ENCODE measurements around the gene DCHS2.

Gene DCHS2

DNA sequence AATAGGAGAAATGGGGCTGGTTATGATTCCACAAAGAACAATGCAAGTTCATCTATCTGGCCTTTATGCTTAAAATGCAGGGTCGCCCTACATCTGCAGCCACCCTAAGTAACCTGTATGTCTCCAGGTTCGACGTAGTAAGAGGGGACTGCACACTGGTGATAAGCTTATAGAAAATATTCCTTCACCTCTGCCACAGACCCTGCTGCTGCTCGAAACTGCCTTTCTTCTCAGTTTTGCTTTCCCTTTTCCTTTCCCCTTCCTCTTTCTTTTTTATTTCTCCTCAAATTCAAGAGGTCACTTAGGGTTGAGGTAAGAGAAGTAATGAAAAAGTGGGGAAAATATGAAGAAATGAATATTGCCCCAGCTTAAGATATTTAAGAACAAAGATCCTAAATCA lies 123.5 kb downstream of the DCHS2 start:
- no peak for DNase-seq

DNA sequence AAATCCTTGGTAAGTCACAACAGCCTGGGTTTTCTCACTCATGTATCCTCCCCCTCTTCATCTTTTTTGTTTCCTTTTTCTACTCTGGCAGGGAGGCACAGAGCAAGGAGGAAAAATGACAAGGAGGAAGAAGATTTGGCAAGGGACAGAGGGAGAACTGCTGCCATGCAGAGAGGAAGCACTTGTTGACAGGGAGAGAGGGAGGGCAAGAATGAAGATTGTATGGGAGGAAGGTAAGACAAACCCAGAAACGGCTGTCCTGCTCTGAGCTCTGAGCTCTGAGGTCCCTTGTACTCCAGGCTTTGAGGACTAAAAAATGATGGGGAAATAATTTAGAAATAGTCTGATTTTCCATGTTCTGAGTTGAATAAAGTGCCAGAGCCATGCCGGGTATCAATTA lies 123.9 kb downstream of the DCHS2 start:
- no peak for DNase-seq

DNA sequence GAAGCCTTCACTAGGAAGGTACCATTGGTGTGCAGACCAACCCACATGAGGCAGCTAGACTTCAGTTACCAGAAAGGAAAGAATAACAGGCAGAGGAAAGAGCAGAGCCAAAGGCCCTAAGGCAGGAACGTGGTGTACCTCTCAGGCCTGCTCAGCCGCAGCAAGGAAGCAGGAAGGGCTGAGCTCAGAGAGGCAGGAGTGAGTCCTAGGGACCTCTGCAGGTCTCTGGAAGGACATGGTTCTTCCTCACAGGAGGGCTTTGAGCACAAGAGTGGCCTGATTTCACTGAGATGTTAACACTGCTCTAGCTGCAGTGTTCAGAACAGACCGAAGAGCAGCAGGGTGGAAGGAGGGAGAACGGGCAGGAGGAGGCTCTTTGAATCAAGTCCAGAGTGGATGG lies 124.6 kb downstream of the DCHS2 start:
- no peak for DNase-seq

DNA sequence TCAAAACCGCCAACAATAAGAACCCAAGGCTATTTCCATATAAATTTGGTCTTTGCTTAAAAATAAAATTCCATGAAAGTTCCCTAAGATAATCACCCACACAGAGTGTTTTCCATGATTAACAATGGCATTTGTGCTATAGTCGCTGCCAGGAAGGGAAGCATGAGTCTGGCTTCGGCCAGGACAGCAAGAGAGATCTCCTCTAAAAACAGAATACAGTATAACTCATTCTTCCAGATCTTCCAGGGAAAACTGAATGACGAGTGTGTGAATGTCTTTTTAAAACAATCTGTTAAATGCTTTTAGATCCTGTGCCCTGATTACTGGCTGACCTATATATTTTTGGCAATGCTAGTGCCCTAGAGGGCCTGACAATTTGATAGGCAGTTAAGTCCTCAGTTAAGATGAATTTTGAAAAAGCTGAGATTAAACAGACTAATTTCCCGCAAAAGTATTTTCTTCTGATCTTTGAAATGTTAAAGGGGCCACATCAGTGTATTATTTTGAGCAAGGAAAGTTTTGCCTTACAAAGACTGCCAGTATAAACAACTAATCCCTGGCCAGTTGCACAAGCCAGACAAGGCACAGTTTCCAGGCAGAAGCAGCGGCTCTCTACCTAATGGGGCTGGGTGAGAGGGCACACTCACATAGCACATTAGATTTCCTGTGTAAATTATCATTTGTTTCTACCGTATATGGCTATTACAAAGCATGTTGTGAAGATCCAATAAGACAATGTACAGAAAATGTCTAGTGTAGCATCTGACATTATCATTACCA lies 127.3 kb downstream of the DCHS2 start:
- no peak for DNase-seq

DNA sequence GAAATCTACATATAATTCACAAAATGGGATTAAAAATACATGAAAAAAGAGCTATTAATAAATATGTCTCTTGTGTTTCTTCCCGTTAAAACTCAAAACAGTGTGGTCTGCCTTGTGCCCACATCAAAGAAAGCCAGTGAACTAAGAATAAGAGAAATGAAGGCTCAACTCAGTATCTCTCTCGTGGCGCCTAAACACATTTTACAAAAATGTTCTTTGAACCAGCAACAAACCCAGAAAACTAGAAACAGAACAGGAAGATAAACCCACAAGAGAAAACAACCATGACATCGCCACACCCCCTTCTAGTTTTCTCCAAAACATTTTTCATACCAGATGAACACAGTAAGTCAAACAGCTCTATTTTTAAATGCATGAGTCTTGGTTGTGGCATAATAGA lies 130.1 kb downstream of the DCHS2 start:
- no peak for DNase-seq

DNA sequence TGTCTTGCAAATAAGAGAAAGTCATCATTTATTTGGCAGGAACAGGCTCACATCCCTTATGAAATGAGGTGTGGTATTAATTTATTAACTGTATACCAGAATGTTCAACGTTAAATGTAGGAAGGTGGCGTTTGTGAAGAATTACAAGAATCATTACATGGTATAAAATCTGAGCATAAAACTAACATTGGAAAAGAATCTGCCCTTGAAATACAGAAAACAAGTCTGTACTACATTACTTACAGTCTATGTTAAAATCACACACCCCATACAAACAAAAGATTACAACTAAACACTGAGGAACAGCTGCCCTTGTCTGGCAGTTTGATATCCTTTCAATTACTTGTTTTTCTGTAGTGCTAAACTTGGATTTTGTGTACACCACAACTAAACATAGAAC lies 131.1 kb downstream of the DCHS2 start:
- DNase-seq = no peak

DNA sequence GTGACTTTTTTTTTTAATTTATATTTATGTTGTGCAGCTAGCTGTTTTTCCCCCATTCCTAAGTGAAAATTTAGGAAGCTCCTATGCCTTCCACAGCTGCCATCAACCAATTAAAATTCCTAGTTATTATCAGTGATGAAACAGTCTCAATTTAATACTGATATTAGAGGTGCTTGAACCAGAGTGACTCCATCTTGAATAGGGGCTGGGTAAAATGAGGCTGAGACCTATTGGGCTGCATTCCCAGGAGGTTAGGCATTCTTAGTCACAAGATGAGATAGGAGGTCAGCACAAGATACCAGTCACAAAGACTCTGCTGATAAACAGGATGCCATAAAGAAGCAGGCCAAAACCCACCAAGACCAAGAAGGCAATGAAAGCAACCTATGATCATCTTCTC lies 136.7 kb downstream of the DCHS2 start:
- no peak for DNase-seq

DNA sequence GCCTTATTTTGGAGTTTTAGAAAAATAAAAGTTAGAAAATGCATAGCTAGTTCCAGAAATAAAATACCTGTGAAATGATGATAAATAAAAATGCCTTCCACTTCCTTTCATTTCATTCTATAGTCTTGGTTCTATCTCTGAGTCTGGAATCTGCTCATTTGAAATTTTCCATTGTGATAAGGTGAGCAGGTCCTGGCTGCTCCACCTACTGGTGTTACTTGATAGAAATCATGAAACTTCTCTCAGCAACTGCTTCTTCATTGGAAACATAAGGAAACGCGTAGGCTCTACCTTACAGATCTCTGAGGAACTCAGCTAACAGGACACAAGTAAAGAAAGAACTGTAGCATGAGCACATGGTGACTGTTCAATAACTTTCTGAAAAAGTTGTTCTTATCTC lies 141.8 kb downstream of the DCHS2 start:
- DNase-seq = no peak

DNA sequence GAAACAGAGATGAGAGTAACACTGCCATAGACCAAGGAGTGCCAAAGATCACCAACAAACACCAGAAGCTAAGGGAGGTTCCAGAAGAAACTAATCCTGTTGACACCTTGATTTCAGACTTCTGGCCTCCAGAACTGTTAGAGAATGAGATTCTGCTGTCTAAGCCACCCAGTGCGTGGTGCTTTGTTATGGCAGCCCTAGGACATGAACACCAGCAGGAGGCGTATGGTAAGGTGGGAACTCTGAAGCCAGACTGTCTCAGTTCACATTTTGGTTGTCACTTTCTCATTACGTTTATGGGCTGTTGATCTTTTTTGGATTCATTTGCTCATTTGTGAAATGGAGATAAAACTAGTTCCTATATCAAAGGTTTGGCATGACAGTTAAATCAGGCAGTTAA lies 142.9 kb downstream of the DCHS2 start:
- no peak for DNase-seq

DNA sequence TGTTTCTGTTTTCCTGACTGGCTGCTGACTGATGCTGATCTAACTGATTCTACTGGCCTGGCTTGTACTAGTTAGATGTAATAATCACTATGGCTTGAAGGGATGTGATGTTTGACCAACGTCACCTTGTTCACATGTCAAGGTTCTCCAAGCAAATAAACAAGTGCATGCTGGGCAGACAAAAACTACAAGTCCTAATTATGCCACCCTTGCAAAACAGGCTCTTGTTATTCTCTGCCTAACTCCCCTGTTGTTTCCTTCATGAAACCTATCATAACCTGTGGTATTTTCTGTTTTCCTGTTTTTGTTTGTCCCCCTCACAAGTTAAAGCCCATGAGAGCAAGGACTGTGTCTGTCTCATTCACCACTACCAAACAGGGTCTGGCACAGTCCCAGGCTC lies 146.2 kb downstream of the DCHS2 start:
- DNase-seq = no peak

DNA sequence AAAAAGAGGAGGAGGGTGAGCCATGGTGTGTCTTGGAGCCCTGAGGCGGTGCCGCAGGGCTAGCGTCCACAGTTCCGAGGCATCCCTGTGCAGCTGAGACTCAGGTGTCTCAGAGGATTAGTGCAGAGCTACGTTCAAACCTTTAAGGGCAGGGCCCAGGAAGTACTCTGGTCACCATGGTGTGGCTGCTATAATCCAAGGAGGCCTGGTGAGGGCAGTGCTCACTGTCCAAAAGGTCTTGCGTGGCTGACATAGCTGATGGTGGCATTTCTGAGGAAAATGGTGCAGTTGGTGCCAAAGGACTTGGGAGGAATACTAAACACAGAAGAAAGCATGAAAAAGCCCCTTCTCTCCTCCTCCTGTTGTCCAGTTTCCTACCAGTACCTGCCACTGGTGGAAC lies 146.9 kb downstream of the DCHS2 start:
- no peak for DNase-seq

DNA sequence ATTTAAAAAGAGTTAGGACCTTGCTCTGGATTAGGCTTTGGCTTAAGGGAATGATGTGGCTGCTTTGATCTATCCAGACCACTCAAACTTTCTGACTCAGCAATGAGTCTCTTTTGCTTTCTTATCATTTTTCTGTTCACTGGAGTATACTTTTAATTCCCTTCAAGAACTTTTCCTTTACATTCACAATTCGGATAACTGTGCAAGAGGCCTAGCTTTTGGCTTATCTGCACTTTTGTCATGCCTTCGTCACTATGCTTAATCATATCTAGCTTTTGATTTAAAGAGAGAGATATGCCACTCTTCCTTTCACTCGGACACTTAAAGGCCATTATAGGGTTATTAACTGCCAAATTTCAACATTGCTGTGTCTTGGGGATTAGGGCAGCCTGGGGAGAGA lies 147.9 kb downstream of the DCHS2 start:
- no peak for DNase-seq

DNA sequence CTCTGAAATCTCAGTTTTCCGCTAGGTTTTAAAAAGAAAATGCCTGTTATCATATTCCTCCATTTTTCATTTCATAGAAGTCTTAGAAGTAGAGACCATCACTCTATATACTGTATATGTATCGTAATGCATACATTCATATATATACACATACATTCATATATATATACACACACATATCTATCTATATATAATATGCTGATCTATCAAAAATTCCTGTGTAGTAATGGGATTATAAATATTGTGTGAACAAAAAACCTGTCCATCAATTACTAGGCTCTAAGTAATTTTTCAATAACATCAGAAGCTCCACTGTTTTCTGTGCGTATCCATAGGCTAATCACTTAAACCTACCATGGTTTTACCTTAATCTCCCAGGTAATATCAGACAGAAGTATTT lies 150.2 kb downstream of the DCHS2 start:
- no peak for DNase-seq

DNA sequence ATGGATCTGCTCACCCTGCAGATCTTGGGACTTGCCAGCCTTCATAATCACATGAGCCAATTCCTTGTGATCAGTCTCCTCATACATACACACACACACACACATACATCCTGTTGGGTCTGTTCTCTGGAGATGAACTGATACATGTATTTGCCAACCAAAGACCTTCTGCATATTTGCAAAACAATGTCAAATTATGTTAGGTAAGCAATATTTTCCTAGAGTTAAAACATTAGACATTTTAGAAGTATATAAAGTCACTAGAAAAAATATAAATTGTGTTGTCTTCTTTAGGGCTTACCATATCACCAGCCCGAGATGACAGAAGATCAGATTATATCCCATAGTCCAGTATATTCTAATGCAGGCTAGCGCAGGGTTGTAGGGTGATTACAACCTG lies 156.0 kb downstream of the DCHS2 start:
- no peak for DNase-seq

DNA sequence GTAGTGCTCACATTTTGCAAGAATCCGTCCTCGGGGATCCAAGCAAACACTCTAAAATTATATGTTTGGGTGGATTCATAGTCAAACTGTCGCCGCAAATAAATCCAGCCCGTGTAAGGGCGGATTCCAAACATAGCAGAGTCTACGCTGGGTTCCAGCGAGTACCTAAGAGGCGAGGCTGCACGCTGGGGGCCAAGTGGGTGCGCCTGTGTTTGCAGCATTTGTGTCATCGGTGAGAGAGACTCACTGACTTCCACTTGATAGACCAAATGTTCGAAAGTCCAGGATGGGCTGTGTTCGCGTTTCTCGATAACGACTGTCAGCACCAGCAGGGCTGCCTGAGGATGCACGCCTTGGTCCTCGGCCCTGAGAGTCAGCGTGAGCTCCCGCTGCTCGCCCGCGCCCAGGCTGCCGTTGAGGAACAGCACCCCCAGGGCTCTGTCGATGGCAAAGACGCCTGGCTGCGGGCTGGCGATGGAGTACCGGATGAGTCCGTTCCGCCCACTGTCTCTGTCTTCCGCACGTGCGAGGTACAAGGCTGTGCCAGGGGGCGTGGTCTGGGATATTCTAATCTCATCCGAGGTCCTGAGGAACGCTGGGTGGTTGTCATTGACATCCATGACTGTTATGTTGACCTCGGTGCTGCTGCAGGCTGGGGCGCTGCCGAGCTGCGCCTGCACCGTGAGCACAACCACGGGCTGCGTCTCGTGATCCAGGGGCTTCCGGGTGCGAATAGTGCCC lies 158.7 kb downstream of the DCHS2 start:
- DNase-seq = peak; percentile 46 to 59

DNA sequence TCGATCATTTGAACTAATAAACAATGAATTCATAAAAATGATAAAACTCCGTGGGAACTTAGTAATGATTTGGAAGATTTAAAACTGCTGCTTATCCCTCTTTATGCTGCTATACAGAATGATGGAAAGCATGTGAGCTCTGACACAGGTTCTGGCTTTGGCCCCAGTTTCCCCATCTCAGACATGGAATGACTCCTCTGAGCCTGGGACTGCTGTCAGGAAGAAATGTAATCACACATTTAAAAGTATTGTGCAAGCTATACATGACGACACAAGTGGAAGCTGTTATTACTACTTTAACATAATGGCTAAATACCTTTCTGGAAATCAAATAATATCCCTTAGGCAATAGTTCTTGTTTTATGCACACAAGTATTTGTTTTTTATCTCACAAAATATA lies 161.7 kb downstream of the DCHS2 start:
- DNase-seq = no peak

DNA sequence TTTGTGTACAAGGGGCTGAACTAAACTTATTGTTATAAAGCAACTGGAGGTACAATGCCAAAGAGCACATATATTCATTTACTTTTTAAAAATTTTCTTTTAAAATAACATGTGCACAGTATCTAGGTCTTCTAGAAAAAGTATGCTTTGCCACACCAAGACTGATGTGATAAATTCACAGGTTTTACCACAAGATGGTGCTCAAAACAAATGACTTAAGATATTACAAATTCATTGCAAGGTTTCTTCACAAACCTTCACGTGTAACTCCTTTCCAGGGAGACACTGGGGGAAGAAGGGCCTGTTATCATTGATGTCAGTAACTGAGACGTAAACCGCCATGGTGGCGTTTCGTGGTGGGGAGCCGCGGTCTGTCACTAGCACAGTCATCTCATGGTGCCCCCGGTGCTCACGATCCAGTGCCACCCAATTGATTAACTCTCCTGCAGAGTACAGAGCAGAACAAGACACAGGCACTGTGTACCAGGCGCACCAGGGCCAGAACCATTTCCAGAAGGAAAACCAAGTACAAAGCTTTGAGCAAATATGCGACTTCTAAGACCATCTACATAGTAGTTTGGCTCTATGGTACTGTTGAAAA lies 162.2 kb downstream of the DCHS2 start:
- DNase-seq = no peak

DNA sequence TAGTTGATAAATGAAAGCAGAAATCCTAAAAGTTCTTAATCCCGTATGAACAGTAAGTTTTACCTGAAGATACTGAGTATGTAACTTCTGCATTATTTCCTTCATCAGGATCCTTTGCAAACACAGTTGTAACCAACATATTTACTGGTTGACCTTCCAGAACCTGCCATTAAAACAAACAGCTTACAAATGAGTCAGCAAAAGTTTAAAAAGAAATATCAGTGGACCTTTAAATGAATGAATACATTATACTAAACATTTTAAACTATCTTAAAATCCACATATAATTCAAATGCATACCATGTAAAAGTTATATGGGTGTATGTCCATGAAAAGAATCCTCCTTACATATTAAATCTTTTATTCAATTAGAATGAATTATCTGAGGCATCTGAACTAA lies 163.6 kb downstream of the DCHS2 start:
- DNase-seq = no peak

DNA sequence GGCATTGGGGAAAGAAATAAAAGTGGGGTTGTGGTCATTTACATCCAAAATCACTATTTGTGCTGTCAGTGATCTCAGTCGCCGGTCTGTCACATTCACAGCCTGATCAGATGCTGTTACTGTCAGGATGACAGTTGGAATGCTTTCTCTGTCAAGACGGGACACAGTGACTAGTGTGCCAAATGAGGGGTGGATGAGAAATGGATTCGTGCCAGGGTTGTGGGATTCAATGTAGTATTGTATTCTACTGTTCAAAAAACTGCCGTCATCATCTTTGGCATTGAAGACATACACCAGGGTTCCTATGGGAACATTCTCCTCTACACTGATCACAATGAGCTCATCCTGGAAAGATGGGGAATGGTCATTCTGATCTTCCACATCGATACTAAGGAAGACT lies 171.1 kb downstream of the DCHS2 start:
- no peak for DNase-seq

DNA sequence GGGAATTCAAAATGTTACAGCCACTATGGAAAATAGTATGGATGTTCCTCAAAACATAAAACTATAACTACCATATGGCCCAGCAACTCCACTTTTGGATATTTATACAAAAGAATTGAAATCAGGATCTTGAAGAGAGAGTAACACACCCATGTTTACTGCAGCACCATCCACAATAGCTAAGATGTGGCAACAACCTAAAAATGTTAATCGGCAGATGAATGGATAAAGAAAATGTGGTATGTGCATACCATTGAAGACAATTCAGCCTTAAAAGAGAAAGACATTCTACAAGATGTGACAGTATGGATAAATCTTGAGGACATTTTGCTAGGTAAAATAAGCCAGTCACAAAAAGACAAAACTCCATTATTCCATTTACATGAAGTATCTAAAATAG lies 171.9 kb downstream of the DCHS2 start:
- no peak for DNase-seq

DNA sequence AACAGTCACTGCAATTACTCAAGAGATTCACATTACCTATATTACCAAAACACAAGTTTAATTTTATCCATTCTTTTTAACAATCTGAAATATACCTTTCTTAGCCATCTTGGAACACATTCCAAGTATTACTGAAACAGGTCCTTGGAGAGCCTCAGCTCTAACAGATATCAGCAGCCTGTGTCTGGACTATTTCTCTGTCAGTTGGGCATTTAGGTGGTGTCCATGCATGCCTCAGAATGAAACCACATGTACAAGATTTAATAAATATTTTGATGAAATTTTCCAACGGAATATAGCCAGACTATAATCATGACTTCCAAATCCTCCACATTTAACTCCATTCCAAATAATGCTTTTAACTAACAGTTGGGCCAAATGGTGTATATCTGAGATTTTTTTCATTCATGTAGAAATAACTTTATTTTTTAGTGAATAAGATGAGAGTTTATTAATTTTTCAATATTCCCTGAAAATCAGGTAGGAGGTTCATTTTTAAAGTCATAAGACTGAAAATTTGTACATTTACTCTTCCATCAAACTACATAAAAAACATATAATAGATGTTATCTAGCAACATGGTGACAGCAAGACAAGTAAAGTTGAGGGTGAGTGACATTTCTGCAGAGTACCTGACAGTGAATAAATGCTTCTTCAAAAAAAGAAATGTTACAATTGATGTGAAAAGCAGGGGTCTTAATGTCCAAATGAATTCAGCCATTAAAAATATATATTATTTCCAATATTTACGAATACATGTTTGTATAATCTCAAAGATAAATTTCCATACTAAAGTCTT lies 174.2 kb downstream of the DCHS2 start:
- DNase-seq = no peak

DNA sequence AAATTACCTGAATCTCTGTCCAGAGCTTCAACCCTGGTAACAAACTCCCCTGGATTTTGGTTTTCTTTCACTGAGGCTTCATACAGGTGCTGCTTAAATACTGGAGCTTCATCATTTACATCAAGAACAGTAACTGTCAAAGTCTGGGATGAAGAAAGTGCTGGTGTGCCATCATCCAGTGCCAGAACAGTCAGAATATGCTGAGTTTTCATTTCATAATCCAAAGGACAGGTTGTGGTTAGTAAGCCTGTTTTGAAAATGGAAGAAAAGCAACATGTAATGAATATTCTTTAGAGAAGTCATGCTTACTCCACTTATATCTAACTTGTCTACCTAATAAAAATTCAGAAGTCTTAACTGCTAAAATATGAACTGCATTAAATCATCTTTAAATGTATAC lies 175.9 kb downstream of the DCHS2 start:
- DNase-seq = no peak

DNA sequence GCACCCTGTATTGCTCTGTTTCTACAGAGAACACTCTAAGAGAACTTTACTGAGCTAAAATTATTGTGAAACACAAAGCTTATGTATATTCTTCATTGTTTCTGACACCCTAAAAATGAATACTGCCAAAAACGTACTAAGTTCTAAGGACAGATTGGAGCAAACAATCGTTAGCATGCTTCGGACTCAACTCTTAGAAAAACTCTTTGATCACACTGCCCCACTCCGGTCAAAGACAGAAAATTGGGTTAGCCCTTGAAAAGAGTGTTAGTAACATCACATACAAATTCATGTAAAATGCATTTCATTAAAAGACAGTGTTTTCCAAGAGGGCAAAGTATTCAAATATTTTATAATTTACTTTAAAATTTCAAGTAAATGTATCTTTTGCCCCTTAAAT lies 177.4 kb downstream of the DCHS2 start:
- DNase-seq = no peak
